IMR-90 (cell line): ENCODE measurements around the gene F12. TPM values are rescaled to one million over a fixed set of nuclear protein-coding genes. Genes with fewer than 3 reads are reported as not detected.
A peak's percentile ranks its signal among the peaks of the same experiment; 100 is the strongest.

Source experiments
- ATAC-seq: fragments of 200-7000 bp; cut with Tn5 transposase; 2 replicates; pipeline ENCODE4 v1.9.1; 2020; ENCODE audit warnings: low read depth, mild to moderate bottlenecking, moderate library complexity
- BruUV-seq: library from RNA; stranded (reverse); fragments of 400-500 nt; replicated peaks from 2 replicates; lab custom pipeline; 2021; lab: Mats Ljungman, UMichigan
- CTCF ChIA-PET: fragments of 300-600 bp; formaldehyde crosslinking; extraction: SDS; loops from one replicate; lab custom pipeline; 2021; ENCODE audit warnings: antibody characterized with exemption; lab: Yijun Ruan, JAX
- POLR2A ChIA-PET: fragments of 300-600 bp; sonication (Branson Sonifier 250); formaldehyde crosslinking; loops from one replicate; lab custom pipeline; 2022; ENCODE audit warnings: antibody characterized with exemption; ENCODE audit not compliant: unreplicated experiment; lab: Charles Lee
- DNase-seq: peaks from one replicate; pipeline ENCODE4 v3.0.0; 2013
- H2AFZ ChIP-seq: replicated peaks from 2 replicates; pipeline ENCODE3; 2013; ENCODE audit warnings: low read length, mild to moderate bottlenecking; ENCODE audit not compliant: poor library complexity
- H2AK5ac ChIP-seq: 2 replicates; pipeline ENCODE4 v1.6.1; 2013; ENCODE audit warnings: low read depth, low read length, inconsistent platforms
- H2AK9ac ChIP-seq: replicated peaks from 2 replicates; pipeline ENCODE3; 2013; ENCODE audit warnings: mild to moderate bottlenecking, low read depth, low read length, moderate library complexity; ENCODE audit not compliant: poor library complexity
- H2BK120ac ChIP-seq: 2 replicates; pipeline ENCODE4 v1.6.1; 2013; ENCODE audit warnings: low read depth, low read length, inconsistent platforms
- H2BK15ac ChIP-seq: 3 replicates; pipeline ENCODE4 v1.6.1; 2013; ENCODE audit warnings: low read depth, low read length, inconsistent platforms
- H2BK20ac ChIP-seq: 2 replicates; pipeline ENCODE4 v1.6.1; 2013; ENCODE audit warnings: low read depth, mild to moderate bottlenecking, inconsistent platforms, low read length, moderate library complexity
- H2BK5ac ChIP-seq: 2 replicates; pipeline ENCODE4 v1.6.1; 2013; ENCODE audit warnings: mild to moderate bottlenecking, low read depth, low read length, inconsistent platforms; ENCODE audit not compliant: poor library complexity, severe bottlenecking
- H3K14ac ChIP-seq: replicated peaks from 2 replicates; pipeline ENCODE4 v1.6.1; 2013; ENCODE audit warnings: low read depth, low read length, inconsistent platforms
- H3K18ac ChIP-seq: 2 replicates; pipeline ENCODE4 v1.6.1; 2013; ENCODE audit warnings: low read depth, low read length, control low read depth
- H3K23ac ChIP-seq: 2 replicates; pipeline ENCODE4 v1.6.1; 2013; ENCODE audit warnings: low read depth, low read length, inconsistent platforms
- H3K27ac ChIP-seq: 2 replicates; pipeline ENCODE4 v1.5.1; 2013; ENCODE audit warnings: mild to moderate bottlenecking, control low read depth, low read length; ENCODE audit not compliant: insufficient read depth
- H3K27me3 ChIP-seq: 2 replicates; pipeline ENCODE4 v1.6.1; 2013; ENCODE audit warnings: low read length; ENCODE audit not compliant: control insufficient read depth, insufficient read depth
- H3K36me3 ChIP-seq: 2 replicates; pipeline ENCODE4 v1.6.1; 2013; ENCODE audit warnings: low read length, mixed read lengths; ENCODE audit not compliant: control insufficient read depth, insufficient read depth
- H3K4ac ChIP-seq: 2 replicates; pipeline ENCODE4 v1.6.1; 2013; ENCODE audit warnings: low read depth, low read length, inconsistent platforms
- H3K4me1 ChIP-seq: 2 replicates; pipeline ENCODE4 v1.6.1; 2013; ENCODE audit warnings: low read length, mixed read lengths; ENCODE audit not compliant: control insufficient read depth, insufficient read depth
- H3K4me2 ChIP-seq: 2 replicates; pipeline ENCODE4 v1.6.1; 2013; ENCODE audit warnings: low read depth, mild to moderate bottlenecking, control low read depth, low read length, moderate library complexity
- H3K4me3 ChIP-seq: 2 replicates; pipeline ENCODE4 v1.5.1; 2013; ENCODE audit warnings: low read depth, mild to moderate bottlenecking, control low read depth, low read length, moderate library complexity; ENCODE audit not compliant: insufficient read depth
- H3K56ac ChIP-seq: 2 replicates; pipeline ENCODE4 v1.6.1; 2013; ENCODE audit warnings: low read length, inconsistent platforms; ENCODE audit not compliant: insufficient read depth; ENCODE audit errors: extremely low read depth
- H3K79me1 ChIP-seq, 2 experiments: 2 replicates each; pipeline ENCODE4 v1.6.1; 2013; ENCODE audit warnings: low read length in 2 of 2, inconsistent platforms in 1 of 2, low read depth in 1 of 2
- H3K9ac ChIP-seq: 2 replicates; pipeline ENCODE4 v1.6.1; 2013; ENCODE audit warnings: low read depth, low read length, control low read depth
- H3K9me1 ChIP-seq: 2 replicates; pipeline ENCODE4 v1.6.1; 2013; ENCODE audit warnings: low read length, inconsistent platforms; ENCODE audit not compliant: insufficient read depth
- H3K9me3 ChIP-seq: 2 replicates; pipeline ENCODE4 v1.6.1; 2013; ENCODE audit warnings: low read length; ENCODE audit not compliant: control insufficient read depth, insufficient read depth
- H4K20me1 ChIP-seq: 2 replicates; pipeline ENCODE4 v1.6.1; 2013; ENCODE audit warnings: low read length, inconsistent platforms; ENCODE audit not compliant: insufficient read depth
- H4K5ac ChIP-seq: 2 replicates; pipeline ENCODE4 v1.6.1; 2013; ENCODE audit warnings: mild to moderate bottlenecking, low read depth, low read length, control low read depth
- H4K8ac ChIP-seq, 2 experiments: 2 replicates each; pipeline ENCODE4 v1.6.1; 2013; ENCODE audit warnings: low read depth in 2 of 2, low read length in 2 of 2, control low read depth in 1 of 2, inconsistent platforms in 1 of 2
- H4K91ac ChIP-seq: 2 replicates; pipeline ENCODE4 v1.6.1; 2013; ENCODE audit warnings: low read depth, low read length, inconsistent platforms; ENCODE audit not compliant: insufficient read depth
- BHLHE40 ChIP-seq: fragments of 150-350 bp; IDR thresholded peaks from 2 replicates; pipeline ENCODE4 v1.6.1; 2016; ENCODE audit warnings: mild to moderate bottlenecking, low read depth, low read length
- CEBPB ChIP-seq: IDR thresholded peaks from 2 replicates; pipeline ENCODE4 v1.6.1; 2012; ENCODE audit warnings: low read depth, low read length, improper control_type of control experiment
- CHD1 ChIP-seq: IDR thresholded peaks from 2 replicates; pipeline ENCODE4 v1.6.1; 2012; ENCODE audit warnings: low read depth, low read length, improper control_type of control experiment
- FOS ChIP-seq: fragments of 150-350 bp; IDR thresholded peaks from 2 replicates; pipeline ENCODE4 v1.6.1; 2016; ENCODE audit warnings: low read depth, low read length
- MAZ ChIP-seq: IDR thresholded peaks from 2 replicates; pipeline ENCODE4 v1.6.1; 2012; ENCODE audit warnings: low read depth, mild to moderate bottlenecking, low read length, improper control_type of control experiment, moderate library complexity, borderline replicate concordance
- MXI1 ChIP-seq: IDR thresholded peaks from 2 replicates; pipeline ENCODE4 v1.6.1; 2012; ENCODE audit warnings: low read depth, mild to moderate bottlenecking, low read length, moderate library complexity, borderline replicate concordance
- NFE2L2 ChIP-seq: fragments of 150-350 bp; IDR thresholded peaks from 2 replicates; pipeline ENCODE4 v1.6.1; 2016; ENCODE audit warnings: low read depth, mild to moderate bottlenecking, low read length
- POLR2A ChIP-seq: IDR thresholded peaks from 2 replicates; pipeline ENCODE4 v1.6.1; 2012; ENCODE audit warnings: mild to moderate bottlenecking, low read depth, low read length
- RAD21 ChIP-seq: IDR thresholded peaks from 2 replicates; pipeline ENCODE4 v1.6.1; 2012; ENCODE audit warnings: low read length, improper control_type of control experiment
- RCOR1 ChIP-seq: IDR thresholded peaks from 2 replicates; pipeline ENCODE4 v1.6.1; 2012; ENCODE audit warnings: mild to moderate bottlenecking, low read length, improper control_type of control experiment; ENCODE audit not compliant: insufficient replicate concordance
- RFX5 ChIP-seq: IDR thresholded peaks from 2 replicates; pipeline ENCODE4 v1.8.0; 2012; ENCODE audit warnings: low read depth, mild to moderate bottlenecking, low read length, moderate library complexity
- SMC3 ChIP-seq: fragments of 150-350 bp; IDR thresholded peaks from 2 replicates; pipeline ENCODE4 v1.6.1; 2016; ENCODE audit warnings: low read depth, mild to moderate bottlenecking, antibody characterized with exemption, low read length, moderate library complexity
- WGBS, 2 experiments: methylation state at CpG; one replicate each; pipeline versions ENCODE4 v1.1.5 to v1.1.7; 2013; ENCODE audit warnings: missing lambda C conversion rate in 2 of 2; ENCODE audit not compliant: insufficient read length in 1 of 2; ENCODE audit errors: extremely low coverage in 2 of 2; 5-methylcytosine and 5-hydroxymethylcytosine counted together
- dilution Hi-C: fragments of 300-500 bp; cut with HindIII; formaldehyde crosslinking; loops from one replicate; pipeline ENCODE4 v1.14.3; 2018; ENCODE audit warnings: low sequenced_read_pairs; ENCODE audit not compliant: unreplicated experiment
- in situ Hi-C: fragments of 300-500 bp; cut with MboI; formaldehyde crosslinking; loops from 3 replicates; pipeline ENCODE4 v1.14.3; 2019; ENCODE audit warnings: low sequenced_read_pairs, inconsistent platforms, mixed read lengths
- intact Hi-C: fragments of 100-400 bp; cut with micrococcal nuclease; formaldehyde crosslinking; loops from 2 replicates; pipeline ENCODE4 v1.10.0; 2022
- polyA plus RNA-seq, 3 experiments: library from polyadenylated mRNA; depleted of rRNA; stranded (reverse); fragments of >200 nt; gene quantifications; 2 replicates each; pipeline ENCODE4 v1.2.3, GENCODE V29; 2012; ENCODE audit warnings: low replicate concordance in 1 of 3
- total RNA-seq: library from RNA; depleted of rRNA; stranded (reverse); fragments of >200 nt; gene quantifications from 2 replicates; pipeline ENCODE4 v1.2.3, GENCODE V29; 2012
- TF ChIP-seq, protein P1 (sequence below): conservative IDR thresholded peaks from 2 replicates; pipeline ENCODE4 v1.5.1; 2012; ENCODE audit warnings: mild to moderate bottlenecking, low read depth, low read length, improper control_type of control experiment
- TF ChIP-seq, protein P2 (sequence below): fragments of 150-350 bp; IDR thresholded peaks from 2 replicates; pipeline ENCODE4 v1.6.1; 2016; ENCODE audit warnings: low read depth, mild to moderate bottlenecking, low read length, moderate library complexity, borderline replicate concordance

The F12 gene
- total and polyA plus RNA-seq, 2 of the 4 experiments (the other 2 are of a cell fraction), result 0.36 to 1.2 TPM

GRCh38 chr5:177454397-177455035 lies 45.2 kb upstream of the F12 start:
- TF ChIP-seq FOS, result peak; percentile 76
- no peak for TF ChIP-seq RFX5
- TF ChIP-seq RAD21, result peak; percentile 88
- TF ChIP-seq, protein P1, sequence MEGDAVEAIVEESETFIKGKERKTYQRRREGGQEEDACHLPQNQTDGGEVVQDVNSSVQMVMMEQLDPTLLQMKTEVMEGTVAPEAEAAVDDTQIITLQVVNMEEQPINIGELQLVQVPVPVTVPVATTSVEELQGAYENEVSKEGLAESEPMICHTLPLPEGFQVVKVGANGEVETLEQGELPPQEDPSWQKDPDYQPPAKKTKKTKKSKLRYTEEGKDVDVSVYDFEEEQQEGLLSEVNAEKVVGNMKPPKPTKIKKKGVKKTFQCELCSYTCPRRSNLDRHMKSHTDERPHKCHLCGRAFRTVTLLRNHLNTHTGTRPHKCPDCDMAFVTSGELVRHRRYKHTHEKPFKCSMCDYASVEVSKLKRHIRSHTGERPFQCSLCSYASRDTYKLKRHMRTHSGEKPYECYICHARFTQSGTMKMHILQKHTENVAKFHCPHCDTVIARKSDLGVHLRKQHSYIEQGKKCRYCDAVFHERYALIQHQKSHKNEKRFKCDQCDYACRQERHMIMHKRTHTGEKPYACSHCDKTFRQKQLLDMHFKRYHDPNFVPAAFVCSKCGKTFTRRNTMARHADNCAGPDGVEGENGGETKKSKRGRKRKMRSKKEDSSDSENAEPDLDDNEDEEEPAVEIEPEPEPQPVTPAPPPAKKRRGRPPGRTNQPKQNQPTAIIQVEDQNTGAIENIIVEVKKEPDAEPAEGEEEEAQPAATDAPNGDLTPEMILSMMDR, result peak; percentile 99
- TF ChIP-seq, protein P2, sequence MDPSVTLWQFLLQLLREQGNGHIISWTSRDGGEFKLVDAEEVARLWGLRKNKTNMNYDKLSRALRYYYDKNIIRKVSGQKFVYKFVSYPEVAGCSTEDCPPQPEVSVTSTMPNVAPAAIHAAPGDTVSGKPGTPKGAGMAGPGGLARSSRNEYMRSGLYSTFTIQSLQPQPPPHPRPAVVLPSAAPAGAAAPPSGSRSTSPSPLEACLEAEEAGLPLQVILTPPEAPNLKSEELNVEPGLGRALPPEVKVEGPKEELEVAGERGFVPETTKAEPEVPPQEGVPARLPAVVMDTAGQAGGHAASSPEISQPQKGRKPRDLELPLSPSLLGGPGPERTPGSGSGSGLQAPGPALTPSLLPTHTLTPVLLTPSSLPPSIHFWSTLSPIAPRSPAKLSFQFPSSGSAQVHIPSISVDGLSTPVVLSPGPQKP, result no peak
- TF ChIP-seq POLR2A, result 0 out of 2 replicates have a peak, but pooled peaks have one; percentile 24
- TF ChIP-seq NFE2L2, result no peak
- TF ChIP-seq CEBPB, result no peak; the same call in 1 of the 2 replicates
- TF ChIP-seq MXI1, result peak; percentile 49; the same call in 1 of the 2 replicates
- TF ChIP-seq MAZ, result peak; percentile 95
- peak; percentile 35; the same call in 1 of the 2 replicates for TF ChIP-seq BHLHE40
- TF ChIP-seq CHD1, result 0 out of 2 replicates have a peak, but pooled peaks have one; percentile 45
- peak; percentile 36 for TF ChIP-seq RCOR1
- TF ChIP-seq SMC3, result peak; percentile 96
- H4K20me1 ChIP-seq, result peaks cover 52% of the 10 kb centered on the region

More at GRCh38 chr5:177454397-177455035, 45.2 kb upstream of the F12 start:
- H3K56ac ChIP-seq, result no peak overlapping the region
- H3K27me3 ChIP-seq, result no peaks in the 10 kb centered on the region
- peak overlapping the region; percentile 82 for H2AFZ ChIP-seq
- H4K8ac ChIP-seq, result peak overlapping the region in 1 of 2 experiments; percentile 4; a peak in 1 of 4 replicates
- H4K5ac ChIP-seq, result no peak overlapping the region
- H3K79me1 ChIP-seq, result peaks cover 0 to 7% of the 10 kb centered on the region in 2 experiments; a peak in 1 of 4 replicates
- H3K18ac ChIP-seq, result no peak overlapping the region
- H2BK120ac ChIP-seq, result no peak overlapping the region
- H4K91ac ChIP-seq, result no peak overlapping the region
- dilution Hi-C loops, result no loop called here
- H3K23ac ChIP-seq, result no peak overlapping the region
- ChIA-PET CTCF (interaction anchor here (0.7 to 5.2 kb wide), 6 partner anchors 10 to 103 kb away, joined by 3 to 44 read pairs (median 4); partner anchors contain the start of gene LMAN2), POLR2A (interaction anchor here (0.5 to 1.2 kb wide), 2 partner anchors 42 to 65 kb away, joined by 3 read pairs; no protein-coding TSS in a partner anchor)
- H2BK15ac ChIP-seq, result no peak overlapping the region
- H2AK9ac ChIP-seq, result peak overlapping the region; percentile 25
- no peaks in the 10 kb centered on the region for H3K9me1 ChIP-seq
- intact Hi-C loops, result loop anchor here (1.0 kb wide), 5 partner anchors 46 to 340 kb away; no protein-coding TSS in a partner anchor
- in situ Hi-C loops, result no loop called here
- no peaks in the 10 kb centered on the region for H3K9me3 ChIP-seq
- no peak overlapping the region; the same call in 1 of the 2 replicates for H3K27ac ChIP-seq
- no peak overlapping the region for H3K14ac ChIP-seq
- H3K36me3 ChIP-seq, result peaks cover 29% of the 10 kb centered on the region
- H2BK5ac ChIP-seq, result no peak overlapping the region
- H3K9ac ChIP-seq, result 0 out of 2 replicates have a peak overlapping the region, but pooled peaks have one; percentile 2
- H3K4ac ChIP-seq, result no peak overlapping the region
- WGBS, 2 experiments, result 1% methylated on average over 53 of the region's 84 CpGs; no CpG with 5 or more reads in 1 of the 2 experiments
- ATAC-seq (peak; percentile 58), DNase-seq (peak; percentile 80)
- peak overlapping the region; percentile 38 for H3K4me3 ChIP-seq
- H2BK20ac ChIP-seq, result no peak overlapping the region
- peak overlapping the region; percentile 82 for H3K4me2 ChIP-seq
- no peak overlapping the region for H2AK5ac ChIP-seq
- no TSS peak for BruUV-seq
- peaks cover 8% of the 10 kb centered on the region for H3K4me1 ChIP-seq
